PFSK-1 (cell line): ENCODE data around the gene GPC6.

Experiments used
- FOXP2 ChIP-seq: optimal IDR thresholded peaks from 2 replicates; pipeline ENCODE3; 2011; ENCODE audit warnings: borderline replicate concordance, control low read depth, inconsistent platforms; ENCODE audit not compliant: insufficient read depth; ENCODE audit errors: extremely low read length, extremely low read depth
- POLR2AphosphoS5 ChIP-seq: IDR thresholded peaks from 2 replicates; pipeline ENCODE4 v1.6.1; 2012; ENCODE audit warnings: low read depth, mild to moderate bottlenecking, control low read depth, low read length, moderate library complexity
- REST ChIP-seq, 2 experiments: IDR thresholded peaks; 2 replicates each; pipeline versions ENCODE4 v1.6.1 to v1.8.0; 2011 to 2012; ENCODE audit warnings: low read depth in 2 of 2, low read length in 2 of 2, control low read depth in 1 of 2, inconsistent platforms in 1 of 2, mild to moderate bottlenecking in 1 of 2, moderate library complexity in 1 of 2; ENCODE audit not compliant: insufficient read depth in 1 of 2
- SIN3A ChIP-seq: IDR thresholded peaks from 2 replicates; pipeline ENCODE4 v1.6.1; 2012; ENCODE audit warnings: mild to moderate bottlenecking, low read length, moderate library complexity, borderline replicate concordance; ENCODE audit not compliant: insufficient read depth
- TAF1 ChIP-seq: IDR thresholded peaks from 2 replicates; pipeline ENCODE4 v1.6.1; 2012; ENCODE audit warnings: low read length, control low read depth, borderline replicate concordance; ENCODE audit not compliant: insufficient read depth

Gene GPC6

GRCh38 chr13:94267581-94268366 lies 1041.2 kb downstream of the GPC6 start:
- TF ChIP-seq TAF1 (no peak), REST (IDR thresholded peaks at IDR 0.05; ENCODE audit: insufficient read depth in 1 of 2, low read depth in 2 of 2, low read length in 2 of 2) (no peak), FOXP2 (no peak)

GRCh38 chr13:94268661-94269060 lies 1042.1 kb downstream of the GPC6 start:
- TF ChIP-seq FOXP2: no peak
- TF ChIP-seq POLR2AphosphoS5: no peak
- TF ChIP-seq TAF1: no peak
- no peak for TF ChIP-seq SIN3A
- no peak for TF ChIP-seq REST (IDR thresholded peaks at IDR 0.05; ENCODE audit: insufficient read depth in 1 of 2, low read depth in 2 of 2, low read length in 2 of 2)

GRCh38 chr13:94269557-94269956 lies 1043.0 kb downstream of the GPC6 start:
- TF ChIP-seq FOXP2 (no peak), REST (IDR thresholded peaks at IDR 0.05; ENCODE audit: insufficient read depth in 1 of 2, low read depth in 2 of 2, low read length in 2 of 2) (no peak), SIN3A (no peak)

GRCh38 chr13:94270556-94270955 lies 1043.9 kb downstream of the GPC6 start:
- TF ChIP-seq FOXP2: no peak
- TF ChIP-seq TAF1: no peak
- no peak for TF ChIP-seq SIN3A
- TF ChIP-seq REST (IDR thresholded peaks at IDR 0.05; ENCODE audit: insufficient read depth in 1 of 2, low read depth in 2 of 2, low read length in 2 of 2): no peak
- TF ChIP-seq POLR2AphosphoS5: no peak

- TF ChIP-seq POLR2AphosphoS5: no peak
- TF ChIP-seq REST (IDR thresholded peaks at IDR 0.05; ENCODE audit: insufficient read depth in 1 of 2, low read depth in 2 of 2, low read length in 2 of 2): no peak
- no peak for TF ChIP-seq FOXP2
- no peak for TF ChIP-seq TAF1
- no peak for TF ChIP-seq SIN3A
Measured at GRCh38 chr13:94272038-94272437, 1045.4 kb downstream of the GPC6 start.
